ENCODE data around the gene TNS3. TPM values are rescaled to one million over a fixed set of nuclear protein-coding genes. Genes with fewer than 3 reads are reported as not detected.

TNS3 gene
- total and polyA plus RNA-seq, 2 donors (not counting 1 experiment from before 2014, with no cell fraction given) = 11.4 to 77.5 TPM

GRCh38 chr7:47386273-47386835, 195.6 kb downstream of the TNS3 start:
- H4K20me1 ChIP-seq (ENCODE audit: control insufficient read depth, insufficient read depth, low read length, poor library complexity, severe bottlenecking) = no peaks in the 10 kb centered on the region
- TF ChIP-seq CTCF (IDR thresholded peaks at IDR 0.05) = no peak
- TF ChIP-seq EZH2 (IDR thresholded peaks at IDR 0.05; ENCODE audit: borderline replicate concordance, insufficient read depth, low read depth, low read length, poor library complexity, severe bottlenecking) = no peak
- no peaks in the 10 kb centered on the region for H3K27me3 ChIP-seq (replicated peaks in 1 of 4; ENCODE audit: control extremely low read depth in 1 of 4, control insufficient read depth in 3 of 4, insufficient read depth in 4 of 4, low read length in 3 of 4)
- intact Hi-C loops (cut with micrococcal nuclease) = no loop called here
- Mint-ChIP-seq H3K9me3 (ENCODE audit: insufficient read depth) (no peaks in the 10 kb centered on the region), H3K4me3 (no peak overlapping the region), H3K27me3 (no peaks in the 10 kb centered on the region), H3K4me1 (peaks cover 16% of the 10 kb centered on the region), H3K27ac (no peak overlapping the region)
- peaks cover 9% of the 10 kb centered on the region for H3K79me2 ChIP-seq (ENCODE audit: control insufficient read depth, insufficient read depth, low read length)
- no peak for ATAC-seq (ENCODE audit: low read depth)
- no peak for DNase-seq
- H3K4me3 ChIP-seq (ENCODE audit: control extremely low read depth in 1 of 5, extremely low read depth in 1 of 5, insufficient read depth in 1 of 5, low read depth in 2 of 5, low read length in 4 of 5) = no peak overlapping the region
- 96% methylated on average over 12 of the region's 14 CpGs for WGBS (ENCODE audit: insufficient coverage)
- H3K4me2 ChIP-seq (replicated peaks; ENCODE audit: low read depth, low read length, poor library complexity, severe bottlenecking) = no peak overlapping the region
- H3K27ac ChIP-seq (ENCODE audit: low read length in 2 of 2) = no peak overlapping the region
- peaks cover 1 to 27% of the 10 kb centered on the region in 2 experiments for H3K36me3 ChIP-seq (replicated peaks in 1 of 2; ENCODE audit: control extremely low read depth in 1 of 2, control insufficient read depth in 1 of 2, extremely low read depth in 1 of 2, insufficient read depth in 2 of 2, low read length in 1 of 2)
- ChIA-PET CTCF (no interaction called here), POLR2A (no interaction called here)
- H3K9ac ChIP-seq (ENCODE audit: low read length) = no peak overlapping the region
- H2AFZ ChIP-seq (ENCODE audit: insufficient read depth, low read depth, low read length, poor library complexity, severe bottlenecking) = no peak overlapping the region
- H3K4me1 ChIP-seq (ENCODE audit: control insufficient read depth in 2 of 2, insufficient read depth in 2 of 2, low read length in 2 of 2) = peaks cover 10 to 15% of the 10 kb centered on the region in 2 donors
- H3K9me3 ChIP-seq (ENCODE audit: control extremely low read depth in 1 of 3, control insufficient read depth in 2 of 3, insufficient read depth in 1 of 3, low read length in 2 of 3) = peaks cover 0 to 18% (median 7%) of the 10 kb centered on the region in 3 donors

- intact Hi-C loops (cut with micrococcal nuclease) = no loop called here
- peaks cover 9% of the 10 kb centered on the region for H3K4me1 Mint-ChIP-seq
- no peak overlapping the region for H3K27ac Mint-ChIP-seq
- peaks cover 1 to 34% of the 10 kb centered on the region in 2 experiments for H3K36me3 ChIP-seq (replicated peaks in 1 of 2; ENCODE audit: control extremely low read depth in 1 of 2, control insufficient read depth in 1 of 2, extremely low read depth in 1 of 2, insufficient read depth in 2 of 2, low read length in 1 of 2)
- TF ChIP-seq EZH2 (IDR thresholded peaks at IDR 0.05; ENCODE audit: borderline replicate concordance, insufficient read depth, low read depth, low read length, poor library complexity, severe bottlenecking) = no peak
- no peak for TF ChIP-seq CTCF (IDR thresholded peaks at IDR 0.05)
- H3K9me3 Mint-ChIP-seq (ENCODE audit: insufficient read depth) = no peaks in the 10 kb centered on the region
- H4K20me1 ChIP-seq (ENCODE audit: control insufficient read depth, insufficient read depth, low read length, poor library complexity, severe bottlenecking) = no peaks in the 10 kb centered on the region
- H3K4me3 ChIP-seq (ENCODE audit: control extremely low read depth in 1 of 5, extremely low read depth in 1 of 5, insufficient read depth in 1 of 5, low read depth in 2 of 5, low read length in 4 of 5) = no peak overlapping the region
- WGBS (ENCODE audit: insufficient coverage) = 95% methylated on average over 7 of the region's 10 CpGs
- ATAC-seq (ENCODE audit: low read depth) (no peak), DNase-seq (no peak)
- H3K79me2 ChIP-seq (ENCODE audit: control insufficient read depth, insufficient read depth, low read length) = peaks cover 9% of the 10 kb centered on the region
- H3K9ac ChIP-seq (ENCODE audit: low read length) = no peak overlapping the region
- no peak overlapping the region for H2AFZ ChIP-seq (ENCODE audit: insufficient read depth, low read depth, low read length, poor library complexity, severe bottlenecking)
- no peak overlapping the region for H3K27ac ChIP-seq (ENCODE audit: low read length in 2 of 2)
- peaks cover 3 to 7% of the 10 kb centered on the region in 2 donors for H3K4me1 ChIP-seq (ENCODE audit: control insufficient read depth in 2 of 2, insufficient read depth in 2 of 2, low read length in 2 of 2)
- ChIA-PET CTCF (no interaction called here), POLR2A (no interaction called here)
- no peaks in the 10 kb centered on the region for H3K27me3 Mint-ChIP-seq
- H3K4me3 Mint-ChIP-seq = no peak overlapping the region
- peaks cover 0 to 18% (median 7%) of the 10 kb centered on the region in 3 donors for H3K9me3 ChIP-seq (ENCODE audit: control extremely low read depth in 1 of 3, control insufficient read depth in 2 of 3, insufficient read depth in 1 of 3, low read length in 2 of 3)
- H3K4me2 ChIP-seq (replicated peaks; ENCODE audit: low read depth, low read length, poor library complexity, severe bottlenecking) = no peak overlapping the region
- no peaks in the 10 kb centered on the region for H3K27me3 ChIP-seq (replicated peaks in 1 of 4; ENCODE audit: control extremely low read depth in 1 of 4, control insufficient read depth in 3 of 4, insufficient read depth in 4 of 4, low read length in 3 of 4)
These were observed 196.3 kb downstream of the TNS3 start for GRCh38 chr7:47385536-47386125.

All from B cell (primary cell).